Measurements from ENCODE around the gene CAMK2N2. TPM values are rescaled to one million over a fixed set of nuclear protein-coding genes. Genes with fewer than 3 reads are reported as not detected.
A peak's percentile ranks its signal among the peaks of the same experiment; 100 is the strongest.

Gene CAMK2N2
- polyA plus RNA-seq, 1 donor (not counting 4 experiments of a cell fraction or from before 2014, with no cell fraction given): 0.18 TPM

GRCh38 chr3:184229394-184230080 is 31.8 kb downstream of the CAMK2N2 start, which contains the start of gene VWA5B2:
Gene VWA5B2 (plus strand): TSS chr3:184229585. CDS start chr3:184230529, 944 bp downstream.
- Histone ChIP-seq H2AFZ (ENCODE audit: control insufficient read depth, low read length) (no peak within 1 kb of the TSS), H3K9me1 (ENCODE audit: control insufficient read depth, extremely low read depth, insufficient read depth, low read length) (no peaks in the 10 kb centered on the region), H4K20me1 (ENCODE audit: control insufficient read depth, extremely low read depth, insufficient read depth, low read length) (no peaks in the 10 kb centered on the region), H3K9ac (ENCODE audit: control insufficient read depth, extremely low read depth, insufficient read depth, low read length) (no peak within 1 kb of the TSS), H3K27me3 (ENCODE audit: control insufficient read depth, extremely low read depth, insufficient read depth, low read length) (peaks cover 59% of the 10 kb centered on the region), H3K4me1 (ENCODE audit: control insufficient read depth, extremely low read depth, insufficient read depth, low read length) (peaks cover 9% of the 10 kb centered on the region), H3K9me3 (ENCODE audit: control insufficient read depth, low read depth, low read length) (no peaks in the 10 kb centered on the region), H3K4me2 (ENCODE audit: control insufficient read depth, extremely low read depth, insufficient read depth, low read depth, low read length) (peak within 1 kb of the TSS; percentile 67), H3K27ac (ENCODE audit: control insufficient read depth, insufficient read depth, low read length) (no peak within 1 kb of the TSS), H3K4me3 (ENCODE audit: control insufficient read depth in 2 of 3, extremely low read depth in 1 of 3, insufficient read depth in 2 of 3, low read depth in 1 of 3, low read length in 3 of 3) (peak within 1 kb of the TSS in 2 of 3 experiments; percentile 25 to 49), H3K36me3 (ENCODE audit: control insufficient read depth in 2 of 2, extremely low read depth in 1 of 2, insufficient read depth in 2 of 2, low read length in 2 of 2) (no peaks in the 10 kb centered on the region), H3K79me2 (ENCODE audit: control insufficient read depth, insufficient read depth, low read length) (no peaks in the 10 kb centered on the region)
- TF ChIP-seq CTCF (optimal IDR thresholded peaks at IDR 0.05 in 1 of 3, IDR thresholded peaks at IDR 0.05 in 1 of 3, conservative IDR thresholded peaks at IDR 0.05 in 1 of 3; ENCODE audit: extremely low read depth in 1 of 3, insufficient read depth in 2 of 3, low read length in 3 of 3) (no peak), EZH2 (IDR thresholded peaks at IDR 0.05; ENCODE audit: low read length) (peak; percentile 99)
- dilution Hi-C loops (cut with MboI; ENCODE audit: extremely low pct_ligation_motif_present, low sequenced_read_pairs): no loop called here
- FAIRE-seq: no peak
- no peak for DNase-seq (ENCODE audit: low read depth, low spot score)

- Histone ChIP-seq H4K20me1 (ENCODE audit: control insufficient read depth, extremely low read depth, insufficient read depth, low read length) (no peaks in the 10 kb centered on the region), H3K36me3 (ENCODE audit: control insufficient read depth in 2 of 2, extremely low read depth in 1 of 2, insufficient read depth in 2 of 2, low read length in 2 of 2) (no peaks in the 10 kb centered on the region), H3K9me3 (ENCODE audit: control insufficient read depth, low read depth, low read length) (no peaks in the 10 kb centered on the region), H3K4me1 (ENCODE audit: control insufficient read depth, extremely low read depth, insufficient read depth, low read length) (peaks cover 3% of the 10 kb centered on the region), H3K4me2 (ENCODE audit: control insufficient read depth, extremely low read depth, insufficient read depth, low read depth, low read length) (no peak overlapping the region), H3K27me3 (ENCODE audit: control insufficient read depth, extremely low read depth, insufficient read depth, low read length) (peaks cover 61% of the 10 kb centered on the region), H3K9me1 (ENCODE audit: control insufficient read depth, extremely low read depth, insufficient read depth, low read length) (no peaks in the 10 kb centered on the region), H2AFZ (ENCODE audit: control insufficient read depth, low read length) (no peak overlapping the region), H3K27ac (ENCODE audit: control insufficient read depth, insufficient read depth, low read length) (no peak overlapping the region), H3K4me3 (ENCODE audit: control insufficient read depth in 2 of 3, extremely low read depth in 1 of 3, insufficient read depth in 2 of 3, low read depth in 1 of 3, low read length in 3 of 3) (no peak overlapping the region), H3K79me2 (ENCODE audit: control insufficient read depth, insufficient read depth, low read length) (no peaks in the 10 kb centered on the region), H3K9ac (ENCODE audit: control insufficient read depth, extremely low read depth, insufficient read depth, low read length) (no peak overlapping the region)
- dilution Hi-C loops (cut with MboI; ENCODE audit: extremely low pct_ligation_motif_present, low sequenced_read_pairs): no loop called here
- TF ChIP-seq EZH2 (IDR thresholded peaks at IDR 0.05; ENCODE audit: low read length): peak; percentile 59
- peak in 1 of 3 experiments; percentile 5 for TF ChIP-seq CTCF (optimal IDR thresholded peaks at IDR 0.05 in 1 of 3, IDR thresholded peaks at IDR 0.05 in 1 of 3, conservative IDR thresholded peaks at IDR 0.05 in 1 of 3; ENCODE audit: extremely low read depth in 1 of 3, insufficient read depth in 2 of 3, low read length in 3 of 3)
- no peak for FAIRE-seq
- no peak for DNase-seq (ENCODE audit: low read depth, low spot score)
These were observed 32.8 kb downstream of the CAMK2N2 start for GRCh38 chr3:184228376-184229137.

Data from keratinocyte (primary cell).